Psoas muscle (tissue), 8 donors: ENCODE results near the gene SYVN1. TPM values are rescaled to one million over a fixed set of nuclear protein-coding genes. Genes with fewer than 3 reads are reported as not detected.
A peak's percentile ranks its signal among the peaks of the same experiment; 100 is the strongest.

ENCODE experiments used
- ATAC-seq, 4 donors: fragments of 200-7000 bp; cut with Tn5 transposase; one replicate each; pipeline ENCODE4 v1.9.1; 2020; ENCODE audit warnings: moderate library complexity in 3 of 4, mild to moderate bottlenecking in 2 of 4
- DNase-seq, 2 donors: peaks; one replicate each; pipeline ENCODE4 v3.0.0-alpha.2; 2020
- H3K27ac ChIP-seq: fragments of 200-600 bp; one replicate; pipeline ENCODE4 v1.8.0; 2022
- H3K27me3 ChIP-seq, 3 donors: fragments of 200-600 bp in 1 of 3; one replicate each; pipeline versions ENCODE4 v1.6.1 to v1.8.0; 2013 to 2022; ENCODE audit warnings: low read length in 2 of 3, mild to moderate bottlenecking in 2 of 3, moderate library complexity in 1 of 3; ENCODE audit not compliant: insufficient read depth in 3 of 3
- H3K36me3 ChIP-seq, 2 donors: fragments of 200-600 bp in 1 of 2; one replicate each; pipeline versions ENCODE4 v1.6.1 to v1.8.0; 2013 to 2022; ENCODE audit warnings: low read depth in 1 of 2, mild to moderate bottlenecking in 1 of 2, moderate library complexity in 1 of 2; ENCODE audit not compliant: insufficient read depth in 1 of 2
- H3K4me1 ChIP-seq: fragments of 200-600 bp; one replicate; pipeline ENCODE4 v1.8.0; 2022
- H3K4me3 ChIP-seq: fragments of 200-600 bp; one replicate; pipeline ENCODE4 v1.8.0; 2022; ENCODE audit warnings: mild to moderate bottlenecking
- H3K9me3 ChIP-seq: fragments of 200-600 bp; one replicate; pipeline ENCODE4 v1.8.0; 2022
- CTCF ChIP-seq: fragments of 200-600 bp; IDR thresholded peaks from one replicate; pipeline ENCODE4 v1.8.0; 2022; ENCODE audit warnings: antibody characterized with exemption
- WGBS, 3 donors: extraction: QIAGEN DNeasy Blood & Tissue Kit; methylation state at CpG; one replicate each; pipeline versions ENCODE4 v1.1.6 to v1.1.7; 2013; 5-methylcytosine and 5-hydroxymethylcytosine counted together
- intact Hi-C, 2 donors: fragments of 100-400 bp; cut with DNase I; formaldehyde crosslinking; loops; one replicate each; pipeline versions ENCODE4 v1.11.0 to v1.14.2; 2022
- polyA plus RNA-seq, 3 donors: library from polyadenylated mRNA; stranded (reverse); fragments of 200-250 nt; gene quantifications; one replicate each; pipeline ENCODE4 v1.2.3, GENCODE V29; 2013
- total RNA-seq, 4 donors: library from RNA; stranded (reverse); fragmentation: NEBNext Ultra II Directional in 2 of 4; extraction: Animal tissue kit (Norgen Biotek cat#: 25700) in 2 of 4; gene quantifications; one replicate each; pipeline versions ENCODE4 v1.2.1 to v1.2.4, GENCODE V29; 2021 to 2023
- donor health status: healthy with polysubstance abuse.
- donor health status: DM: no; HTN: no; CAD: no; lungs with moderate emphysema.
- donor health status: Bipolar disorder and iron deficiency.
- donor health status: healthy.
- donor health status: DM: yes; HTN: yes; CAD: no.
- donor health status: DM: no; HTN: no; CAD: no.
- donor health status: DM: no; HTN: no; CAD: no.
- donor health status: DM: yes; HTN: yes; CAD: no.

The SYVN1 gene
- total and polyA plus RNA-seq, 7 donors = 20.2 to 56.1 (median 29.3) TPM

DNA sequence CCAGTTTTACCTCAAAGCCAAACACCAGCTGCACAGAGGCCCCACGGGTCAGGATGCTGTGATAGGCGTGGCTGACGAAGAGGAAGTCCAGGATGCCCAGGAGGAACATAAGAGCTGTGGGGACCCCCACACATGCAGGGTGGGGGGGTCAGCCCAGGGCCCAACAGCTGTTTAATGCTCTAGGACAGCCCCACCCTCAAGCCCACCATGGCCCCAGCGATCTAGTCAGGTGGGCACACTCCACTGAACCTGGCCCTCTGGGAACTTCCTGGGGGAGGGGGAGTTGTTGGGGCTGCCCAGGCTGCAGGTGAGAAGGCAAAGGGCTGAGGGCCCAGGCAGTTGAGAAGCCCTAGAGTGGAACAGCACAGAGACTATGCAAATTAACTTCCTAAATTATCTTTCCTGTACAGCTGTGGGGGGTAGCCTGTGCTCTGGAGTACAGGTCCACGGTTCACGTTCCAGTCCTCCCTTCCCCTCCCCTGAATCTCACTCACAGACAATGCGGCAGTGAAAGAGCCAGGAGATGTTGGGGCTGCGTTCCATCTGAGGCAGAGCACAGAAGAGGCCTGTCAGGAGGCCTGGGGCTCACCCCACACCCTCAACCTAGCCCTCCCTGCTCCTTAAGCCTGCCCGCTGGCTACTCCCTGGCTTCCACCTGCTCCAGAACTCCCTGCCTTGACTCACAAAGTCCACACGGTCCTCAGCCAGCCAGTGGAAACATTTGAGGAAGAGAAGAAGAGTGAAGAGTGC is 1.9 kb downstream of the SYVN1 start:
- H3K4me1 ChIP-seq = peaks cover 30% of the 10 kb centered on the region
- peak overlapping the region; percentile 98 for H3K4me3 ChIP-seq
- no peaks in the 10 kb centered on the region for H3K27me3 ChIP-seq
- H3K36me3 ChIP-seq = peaks cover 3 to 58% of the 10 kb centered on the region in 2 donors
- ATAC-seq = no peak
- H3K27ac ChIP-seq = peak overlapping the region; percentile 96
- 59 to 67% (median 64%) methylated on average over 10 of the region's 10 CpGs for WGBS, 3 donors
- H3K9me3 ChIP-seq = no peaks in the 10 kb centered on the region
- intact Hi-C loops = no loop called here
- no peak for TF ChIP-seq CTCF
- DNase-seq = no peak

GRCh38 chr11:65131895-65132237 is 2.5 kb downstream of the SYVN1 start:
- WGBS, 3 donors = 57 to 77% (median 63%) methylated on average over 6 of the region's 6 CpGs
- TF ChIP-seq CTCF = no peak
- intact Hi-C loops = no loop called here

GRCh38 chr11:65131417-65131776 is 2.9 kb downstream of the SYVN1 start:
- ATAC-seq (no peak), DNase-seq (no peak)
- intact Hi-C loops = no loop called here
- Histone ChIP-seq H3K27me3 (no peaks in the 10 kb centered on the region), H3K27ac (no peak overlapping the region), H3K4me3 (no peak overlapping the region), H3K4me1 (peaks cover 30% of the 10 kb centered on the region), H3K36me3 (peaks cover 3 to 68% of the 10 kb centered on the region in 2 donors), H3K9me3 (no peaks in the 10 kb centered on the region)
- TF ChIP-seq CTCF = no peak
- 71 to 86% (median 79%) methylated on average over 3 of the region's 3 CpGs for whole genome bisulfite sequencing, 3 donors

More at GRCh38 chr11:65131895-65132237, 2.5 kb downstream of the SYVN1 start:
- DNase-seq = peak in 1 of 2 donors; percentile 44
- Histone ChIP-seq H3K36me3 (peaks cover 3 to 64% of the 10 kb centered on the region in 2 donors), H3K4me1 (peaks cover 30% of the 10 kb centered on the region), H3K9me3 (no peaks in the 10 kb centered on the region), H3K27ac (no peak overlapping the region), H3K4me3 (no peak overlapping the region), H3K27me3 (no peaks in the 10 kb centered on the region)
- no peak for ATAC-seq

DNA sequence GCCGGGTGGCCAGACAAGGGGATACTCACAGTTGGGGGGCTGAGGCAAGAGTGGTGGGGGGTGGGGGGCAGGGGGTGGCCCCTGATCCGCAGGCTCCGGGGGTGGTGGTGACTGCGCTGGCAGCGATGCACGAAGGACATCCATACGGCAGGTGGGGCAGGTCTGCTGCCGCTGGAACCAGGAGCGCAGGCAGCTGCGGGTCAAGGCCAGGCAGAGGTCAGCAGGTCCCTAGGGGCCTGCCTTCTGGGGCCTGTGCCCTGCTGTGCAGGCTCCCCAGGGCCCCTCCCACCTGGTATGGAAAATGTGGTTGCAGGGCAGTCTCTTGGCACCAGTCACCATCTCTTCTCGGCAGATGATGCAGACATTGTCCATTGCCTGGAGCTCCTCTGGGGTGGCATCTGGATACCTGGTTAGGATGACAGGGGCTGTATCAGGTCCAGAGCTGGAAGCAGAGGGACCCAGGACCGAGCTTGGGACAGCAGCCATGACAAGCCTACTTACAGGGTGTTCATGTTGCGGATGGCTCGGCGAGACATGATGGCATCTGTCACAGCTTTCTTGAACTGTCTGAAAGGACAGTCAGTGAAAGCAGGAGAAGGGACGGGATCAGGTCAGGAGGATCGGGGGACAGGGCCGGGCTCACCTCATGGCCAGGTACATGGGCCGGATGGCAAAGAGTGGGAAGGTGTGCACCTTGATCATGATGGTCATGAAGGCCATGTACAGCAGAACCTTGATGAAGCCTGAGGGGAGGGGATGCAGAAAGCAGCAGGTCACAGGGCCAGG is 3.5 kb downstream of the SYVN1 start:
- WGBS, 3 donors = 68 to 79% (median 68%) methylated on average over 19 of the region's 19 CpGs
- ATAC-seq (no peak), DNase-seq (no peak)
- no peak overlapping the region for H3K4me3 ChIP-seq
- H3K27me3 ChIP-seq = no peaks in the 10 kb centered on the region
- peaks cover 3 to 74% of the 10 kb centered on the region in 2 donors for H3K36me3 ChIP-seq
- no peaks in the 10 kb centered on the region for H3K9me3 ChIP-seq
- H3K27ac ChIP-seq = no peak overlapping the region
- H3K4me1 ChIP-seq = peaks cover 26% of the 10 kb centered on the region
- intact Hi-C loops = no loop called here
- no peak for TF ChIP-seq CTCF
